Neural cell (in vitro differentiated cells): ENCODE measurements around the gene CEP170B. TPM values are rescaled to one million over a fixed set of nuclear protein-coding genes. Genes with fewer than 3 reads are reported as not detected.

Experiments used
- H2AFZ ChIP-seq: fragments of 200-600, 300-800 bp; sonication (generic), shearing (Covaris generic); 2 replicates; pipeline ENCODE4 v1.6.0; 2014; ENCODE audit warnings: low read depth, mild to moderate bottlenecking, antibody characterized with exemption, low read length, moderate library complexity
- H3F3A ChIP-seq: fragments of 200-600 bp; shearing (Covaris generic); 2 replicates; pipeline ENCODE4 v1.6.1; 2016; ENCODE audit warnings: mild to moderate bottlenecking, moderate library complexity, mixed read lengths, antibody characterized with exemption, low read length; ENCODE audit not compliant: insufficient read depth, poor library complexity, severe bottlenecking
- H3K27ac ChIP-seq: fragments of 200-600, 300-800 bp; sonication (generic), shearing (Covaris generic); 2 replicates; pipeline ENCODE4 v1.5.1; 2014; ENCODE audit warnings: mild to moderate bottlenecking, low read length, moderate library complexity
- H3K27me3 ChIP-seq: fragments of 300-800, 200-600 bp; sonication (generic), shearing (Covaris generic); 2 replicates; pipeline ENCODE4 v1.6.0; 2014; ENCODE audit warnings: mild to moderate bottlenecking, low read depth, low read length, moderate library complexity; ENCODE audit not compliant: insufficient read depth
- H3K36me3 ChIP-seq: fragments of 300-800, 200-600 bp; sonication (generic), shearing (Covaris generic); 2 replicates; pipeline ENCODE4 v1.5.1; 2014; ENCODE audit warnings: mild to moderate bottlenecking, antibody characterized with exemption, low read length, moderate library complexity; ENCODE audit not compliant: insufficient read depth
- H3K4me2 ChIP-seq: fragments of 300-800, 200-600 bp; sonication (generic), shearing (Covaris generic); 2 replicates; pipeline ENCODE4 v1.6.0; 2014; ENCODE audit warnings: mild to moderate bottlenecking, low read length
- H3K4me3 ChIP-seq: fragments of 300-800, 200-600 bp; sonication (generic), shearing (Covaris generic); 2 replicates; pipeline ENCODE4 v1.5.1; 2014; ENCODE audit warnings: mild to moderate bottlenecking, low read length, moderate library complexity
- H3K79me2 ChIP-seq: fragments of 200-600 bp; shearing (Covaris generic); replicated peaks from 2 replicates; pipeline ENCODE4 v1.6.0; 2014; ENCODE audit warnings: mild to moderate bottlenecking, low read length, moderate library complexity; ENCODE audit not compliant: insufficient read depth
- H3K9ac ChIP-seq: fragments of 300-800, 200-600 bp; sonication (generic), shearing (Covaris generic); 2 replicates; pipeline ENCODE4 v1.6.1; 2016; ENCODE audit warnings: mild to moderate bottlenecking, low read length, mixed read lengths
- H3K9me2 ChIP-seq: fragments of 200-600 bp; shearing (Covaris generic); 2 replicates; pipeline ENCODE4 v1.6.1; 2016; ENCODE audit warnings: mild to moderate bottlenecking, low read length, mixed read lengths; ENCODE audit not compliant: insufficient read depth
- H3K9me3 ChIP-seq: fragments of 200-600, 300-800 bp; sonication (generic), shearing (Covaris generic); 2 replicates; pipeline ENCODE4 v1.6.1; 2016; ENCODE audit warnings: mild to moderate bottlenecking, mixed run types, low read length, moderate library complexity, mixed read lengths
- H4K20me1 ChIP-seq: fragments of 200-600 bp; shearing (Covaris generic); 2 replicates; pipeline ENCODE4 v1.6.1; 2016; ENCODE audit warnings: mild to moderate bottlenecking, mixed run types; ENCODE audit not compliant: insufficient read depth
- EP300 ChIP-seq: fragments of 450-650 bp; conservative IDR thresholded peaks from 2 replicates; pipeline ENCODE4 v1.6.1; 2014; ENCODE audit warnings: antibody characterized with exemption, mild to moderate bottlenecking, moderate library complexity; ENCODE audit not compliant: poor library complexity, severe bottlenecking
- EZH2 ChIP-seq: fragments of 200-600, 300-800 bp; shearing (Covaris generic), sonication (generic); IDR thresholded peaks from 2 replicates; pipeline ENCODE4 v1.6.1; 2014; ENCODE audit warnings: antibody characterized with exemption, low read length, borderline replicate concordance, mild to moderate bottlenecking; ENCODE audit not compliant: insufficient read depth, poor library complexity, severe bottlenecking
- MXI1 ChIP-seq: fragments of 450-650 bp; conservative IDR thresholded peaks from 2 replicates; pipeline ENCODE4 v1.6.1; 2014; ENCODE audit warnings: antibody characterized with exemption, mild to moderate bottlenecking; ENCODE audit not compliant: poor library complexity, severe bottlenecking
- POLR2AphosphoS5 ChIP-seq: IDR thresholded peaks from 2 replicates; pipeline ENCODE4 v1.6.1; 2012
- RAD21 ChIP-seq: fragments of 450-650 bp; conservative IDR thresholded peaks from 2 replicates; pipeline ENCODE4 v1.6.1; 2014; ENCODE audit warnings: antibody characterized with exemption, mild to moderate bottlenecking, moderate library complexity
- SMC3 ChIP-seq: fragments of 450-650 bp; conservative IDR thresholded peaks from 2 replicates; pipeline ENCODE4 v1.6.1; 2014; ENCODE audit warnings: antibody characterized with exemption, mild to moderate bottlenecking, moderate library complexity; ENCODE audit not compliant: poor library complexity
- TAF1 ChIP-seq: IDR thresholded peaks from 2 replicates; pipeline ENCODE4 v1.6.1; 2012; ENCODE audit warnings: low read depth
- polyA plus RNA-seq: library from polyadenylated mRNA; depleted of rRNA; stranded (reverse); fragments of >200 nt; gene quantifications from 2 replicates; pipeline ENCODE4 v1.2.3, GENCODE V29; 2014
- TF ChIP-seq, protein P1 (sequence below): fragments of 450-650 bp; IDR thresholded peaks from 2 replicates; pipeline ENCODE4 v1.5.1; 2014; ENCODE audit warnings: antibody characterized with exemption, mild to moderate bottlenecking, moderate library complexity; ENCODE audit not compliant: poor library complexity, severe bottlenecking
- TF ChIP-seq, protein P2 (sequence below): IDR thresholded peaks from 2 replicates; pipeline ENCODE4 v1.6.1; 2012; ENCODE audit warnings: borderline replicate concordance

CEP170B gene
- polyA plus RNA-seq, 1 donor from 2014 or later = 11.6 TPM

DNA sequence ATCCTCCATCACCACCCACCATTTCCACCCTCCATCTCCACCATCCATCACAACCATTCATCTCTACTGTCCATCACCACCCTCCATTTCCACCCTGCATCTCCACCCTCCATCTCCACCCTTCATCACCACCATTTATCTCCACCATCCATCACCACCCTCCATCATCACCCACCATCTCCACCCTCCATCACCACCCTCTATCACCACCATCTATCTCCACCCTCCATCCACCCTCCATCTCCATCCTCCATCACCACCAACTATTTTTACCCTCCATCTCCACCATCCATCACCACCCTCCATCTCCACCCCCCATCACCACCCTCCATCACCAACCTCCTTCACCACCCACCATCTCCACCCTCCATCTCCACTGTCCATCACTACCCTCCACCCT, 4.7 kb upstream of the CEP170B start:
- Histone ChIP-seq H3K4me3 (no peak overlapping the region), H3F3A (no peaks in the 10 kb centered on the region), H3K9ac (no peak overlapping the region), H3K27ac (no peak overlapping the region), H3K36me3 (no peaks in the 10 kb centered on the region), H3K4me2 (no peak overlapping the region), H3K79me2 (no peaks in the 10 kb centered on the region), H4K20me1 (no peaks in the 10 kb centered on the region), H2AFZ (no peak overlapping the region), H3K9me2 (no peaks in the 10 kb centered on the region), H3K27me3 (peaks cover 25% of the 10 kb centered on the region), H3K9me3 (no peaks in the 10 kb centered on the region)
- TF ChIP-seq TAF1 (no peak), EP300 (no peak), MXI1 (no peak), SMC3 (no peak), RAD21 (no peak), EZH2 (no peak), POLR2AphosphoS5 (no peak)
- TF ChIP-seq, protein P1, sequence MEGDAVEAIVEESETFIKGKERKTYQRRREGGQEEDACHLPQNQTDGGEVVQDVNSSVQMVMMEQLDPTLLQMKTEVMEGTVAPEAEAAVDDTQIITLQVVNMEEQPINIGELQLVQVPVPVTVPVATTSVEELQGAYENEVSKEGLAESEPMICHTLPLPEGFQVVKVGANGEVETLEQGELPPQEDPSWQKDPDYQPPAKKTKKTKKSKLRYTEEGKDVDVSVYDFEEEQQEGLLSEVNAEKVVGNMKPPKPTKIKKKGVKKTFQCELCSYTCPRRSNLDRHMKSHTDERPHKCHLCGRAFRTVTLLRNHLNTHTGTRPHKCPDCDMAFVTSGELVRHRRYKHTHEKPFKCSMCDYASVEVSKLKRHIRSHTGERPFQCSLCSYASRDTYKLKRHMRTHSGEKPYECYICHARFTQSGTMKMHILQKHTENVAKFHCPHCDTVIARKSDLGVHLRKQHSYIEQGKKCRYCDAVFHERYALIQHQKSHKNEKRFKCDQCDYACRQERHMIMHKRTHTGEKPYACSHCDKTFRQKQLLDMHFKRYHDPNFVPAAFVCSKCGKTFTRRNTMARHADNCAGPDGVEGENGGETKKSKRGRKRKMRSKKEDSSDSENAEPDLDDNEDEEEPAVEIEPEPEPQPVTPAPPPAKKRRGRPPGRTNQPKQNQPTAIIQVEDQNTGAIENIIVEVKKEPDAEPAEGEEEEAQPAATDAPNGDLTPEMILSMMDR = no peak
- TF ChIP-seq, protein P2, sequence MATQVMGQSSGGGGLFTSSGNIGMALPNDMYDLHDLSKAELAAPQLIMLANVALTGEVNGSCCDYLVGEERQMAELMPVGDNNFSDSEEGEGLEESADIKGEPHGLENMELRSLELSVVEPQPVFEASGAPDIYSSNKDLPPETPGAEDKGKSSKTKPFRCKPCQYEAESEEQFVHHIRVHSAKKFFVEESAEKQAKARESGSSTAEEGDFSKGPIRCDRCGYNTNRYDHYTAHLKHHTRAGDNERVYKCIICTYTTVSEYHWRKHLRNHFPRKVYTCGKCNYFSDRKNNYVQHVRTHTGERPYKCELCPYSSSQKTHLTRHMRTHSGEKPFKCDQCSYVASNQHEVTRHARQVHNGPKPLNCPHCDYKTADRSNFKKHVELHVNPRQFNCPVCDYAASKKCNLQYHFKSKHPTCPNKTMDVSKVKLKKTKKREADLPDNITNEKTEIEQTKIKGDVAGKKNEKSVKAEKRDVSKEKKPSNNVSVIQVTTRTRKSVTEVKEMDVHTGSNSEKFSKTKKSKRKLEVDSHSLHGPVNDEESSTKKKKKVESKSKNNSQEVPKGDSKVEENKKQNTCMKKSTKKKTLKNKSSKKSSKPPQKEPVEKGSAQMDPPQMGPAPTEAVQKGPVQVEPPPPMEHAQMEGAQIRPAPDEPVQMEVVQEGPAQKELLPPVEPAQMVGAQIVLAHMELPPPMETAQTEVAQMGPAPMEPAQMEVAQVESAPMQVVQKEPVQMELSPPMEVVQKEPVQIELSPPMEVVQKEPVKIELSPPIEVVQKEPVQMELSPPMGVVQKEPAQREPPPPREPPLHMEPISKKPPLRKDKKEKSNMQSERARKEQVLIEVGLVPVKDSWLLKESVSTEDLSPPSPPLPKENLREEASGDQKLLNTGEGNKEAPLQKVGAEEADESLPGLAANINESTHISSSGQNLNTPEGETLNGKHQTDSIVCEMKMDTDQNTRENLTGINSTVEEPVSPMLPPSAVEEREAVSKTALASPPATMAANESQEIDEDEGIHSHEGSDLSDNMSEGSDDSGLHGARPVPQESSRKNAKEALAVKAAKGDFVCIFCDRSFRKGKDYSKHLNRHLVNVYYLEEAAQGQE = no peak

DNA sequence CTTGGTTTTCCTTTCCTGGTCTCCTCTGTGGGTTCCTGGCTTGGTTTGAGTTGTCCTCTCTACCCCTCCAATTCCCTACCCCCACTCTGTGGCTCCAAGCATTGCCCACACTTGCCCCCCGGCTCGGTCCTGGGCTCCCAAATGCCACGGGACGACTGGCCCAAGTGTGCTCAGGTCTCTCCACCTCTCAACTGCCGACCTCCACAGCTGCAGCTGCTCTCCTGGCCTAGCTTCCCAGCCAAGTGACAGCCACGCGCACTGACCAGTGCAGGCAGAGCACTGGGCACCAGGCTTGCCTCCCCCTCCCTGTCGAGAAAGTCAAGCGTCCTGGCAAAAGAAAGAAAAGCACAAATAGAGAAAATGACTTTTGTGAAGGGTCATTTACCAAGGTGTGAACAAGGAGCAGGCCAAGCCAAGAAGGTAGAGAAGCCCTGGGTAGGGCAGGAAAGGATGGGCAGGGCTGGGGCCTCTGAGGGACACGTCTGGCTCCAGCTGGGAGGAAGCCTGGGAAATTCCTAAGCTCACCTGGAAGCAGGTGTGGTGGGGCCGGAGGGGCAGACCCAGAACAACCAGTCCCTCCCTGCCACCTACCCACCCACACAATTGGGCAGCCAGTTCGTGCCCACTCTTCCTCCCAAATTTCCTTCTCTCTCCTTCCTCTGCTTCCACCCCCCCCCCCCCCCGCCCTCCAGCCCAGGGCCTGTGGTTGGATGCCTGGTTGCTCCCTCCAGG, 1.8 kb upstream of the CEP170B start:
- Histone ChIP-seq H3K79me2 (peaks cover 21% of the 10 kb centered on the region), H4K20me1 (peaks cover 6% of the 10 kb centered on the region), H2AFZ (no peak overlapping the region), H3K27me3 (peaks cover 25% of the 10 kb centered on the region), H3K4me2 (no peak overlapping the region), H3K9me3 (no peaks in the 10 kb centered on the region), H3F3A (no peaks in the 10 kb centered on the region), H3K9ac (no peak overlapping the region), H3K9me2 (no peaks in the 10 kb centered on the region), H3K36me3 (no peaks in the 10 kb centered on the region), H3K27ac (no peak overlapping the region), H3K4me3 (no peak overlapping the region)
- TF ChIP-seq MXI1 = no peak
- no peak for TF ChIP-seq EZH2
- TF ChIP-seq, protein P1 = no peak
- no peak for TF ChIP-seq RAD21
- TF ChIP-seq POLR2AphosphoS5 = no peak
- no peak for TF ChIP-seq EP300
- TF ChIP-seq, protein P2 = no peak
- no peak for TF ChIP-seq TAF1
